ENCODE results near the gene MCM3AP.
"Not testable (repeated sequence)": the region's sequence is repeated elsewhere in the genome, so short reads cannot be mapped to it uniquely, and the experiment has no call there.

Gene MCM3AP

GRCh38 chr21:46254208-46254975 lies 31.0 kb downstream of the MCM3AP start:
- no peaks in the 10 kb centered on the region for H3K4me1 ChIP-seq (ENCODE audit: insufficient read depth, low read length)
- peaks cover 88% of the 10 kb centered on the region for H3K36me3 ChIP-seq (ENCODE audit: insufficient read depth, low read length)
- no peaks in the 10 kb centered on the region for H3K27me3 ChIP-seq (ENCODE audit: insufficient read depth, low read length)
- H3K4me3 ChIP-seq (ENCODE audit: low read length) = no peak overlapping the region
- no peak overlapping the region for H2AFZ ChIP-seq (ENCODE audit: low read depth, low read length)
- H3K9me3 ChIP-seq (ENCODE audit: low read length) = no peaks in the 10 kb centered on the region

GRCh38 chr21:46253610-46254124 lies 31.7 kb downstream of the MCM3AP start:
- Histone ChIP-seq H3K4me1 (ENCODE audit: insufficient read depth, low read length) (no peaks in the 10 kb centered on the region), H2AFZ (ENCODE audit: low read depth, low read length) (no peak overlapping the region), H3K36me3 (ENCODE audit: insufficient read depth, low read length) (peaks cover 86% of the 10 kb centered on the region), H3K4me3 (ENCODE audit: low read length) (no peak overlapping the region), H3K27me3 (ENCODE audit: insufficient read depth, low read length) (no peaks in the 10 kb centered on the region), H3K9me3 (ENCODE audit: low read length) (no peaks in the 10 kb centered on the region)

DNA sequence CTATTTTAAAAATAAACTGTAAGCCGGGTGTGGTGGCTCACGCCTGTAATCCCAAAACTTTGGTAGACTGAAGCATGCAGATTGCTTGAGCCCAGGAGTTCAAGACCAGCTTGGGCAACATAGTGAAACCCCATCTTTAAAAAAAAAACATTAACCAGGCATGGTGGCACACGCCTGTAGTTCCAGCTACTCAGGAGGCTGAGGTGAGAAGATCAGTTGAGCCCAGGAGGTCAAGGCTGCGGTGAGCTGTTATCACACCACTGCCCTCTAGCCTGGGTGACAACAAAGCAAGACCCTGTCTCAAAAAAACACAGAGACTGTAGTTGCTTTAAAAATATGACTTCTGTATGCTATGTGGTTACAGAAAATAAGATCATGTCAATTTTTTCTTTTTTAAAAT lies 32.6 kb downstream of the MCM3AP start:
- Histone ChIP-seq H3K36me3 (ENCODE audit: insufficient read depth, low read length) (peaks cover 84% of the 10 kb centered on the region), H3K4me3 (ENCODE audit: low read length) (no peak overlapping the region), H3K27me3 (ENCODE audit: insufficient read depth, low read length) (no peaks in the 10 kb centered on the region), H3K4me1 (ENCODE audit: insufficient read depth, low read length) (no peaks in the 10 kb centered on the region), H2AFZ (ENCODE audit: low read depth, low read length) (no peak overlapping the region), H3K9me3 (ENCODE audit: low read length) (no peaks in the 10 kb centered on the region)

DNA sequence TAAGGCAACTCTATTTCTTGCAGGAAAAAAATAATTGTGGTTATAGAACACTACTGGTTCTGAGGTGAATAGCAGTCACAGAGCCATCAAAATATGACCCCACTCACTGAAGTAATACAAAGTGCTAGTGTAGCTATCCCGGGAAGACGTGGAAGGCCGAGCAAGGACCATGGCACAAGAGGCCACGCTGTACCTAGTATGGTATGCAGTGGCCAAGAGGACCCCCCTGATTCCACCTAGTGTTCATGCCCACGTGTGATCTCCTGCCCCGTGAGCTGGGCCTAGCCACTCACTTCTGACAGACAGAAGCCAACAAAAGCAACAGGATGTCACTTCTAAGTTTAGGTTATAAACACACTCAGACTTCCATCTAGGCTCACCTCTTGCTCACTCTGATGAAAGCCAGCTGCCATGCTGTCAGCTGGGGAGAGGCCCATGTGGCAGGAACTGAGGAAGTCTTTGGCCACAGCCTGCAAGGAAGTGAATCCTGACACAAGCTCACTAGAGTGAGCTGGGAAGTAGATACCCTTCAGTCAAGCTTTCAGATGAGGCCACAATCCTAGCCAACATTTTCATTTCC lies 35.2 kb downstream of the MCM3AP start:
- no peaks in the 10 kb centered on the region for H3K4me1 ChIP-seq (ENCODE audit: insufficient read depth, low read length)
- H3K27me3 ChIP-seq (ENCODE audit: insufficient read depth, low read length) = no peaks in the 10 kb centered on the region
- no peak overlapping the region for H3K4me3 ChIP-seq (ENCODE audit: low read length)
- H3K36me3 ChIP-seq (ENCODE audit: insufficient read depth, low read length) = peaks cover 82% of the 10 kb centered on the region
- no peak overlapping the region for H2AFZ ChIP-seq (ENCODE audit: low read depth, low read length)
- no peaks in the 10 kb centered on the region for H3K9me3 ChIP-seq (ENCODE audit: low read length)

GRCh38 chr21:46248827-46249226 lies 36.6 kb downstream of the MCM3AP start:
- Histone ChIP-seq H2AFZ (ENCODE audit: low read depth, low read length) (no peak overlapping the region), H3K4me3 (ENCODE audit: low read length) (no peak overlapping the region), H3K9me3 (ENCODE audit: low read length) (no peaks in the 10 kb centered on the region), H3K36me3 (ENCODE audit: insufficient read depth, low read length) (peaks cover 83% of the 10 kb centered on the region), H3K4me1 (ENCODE audit: insufficient read depth, low read length) (no peaks in the 10 kb centered on the region), H3K27me3 (ENCODE audit: insufficient read depth, low read length) (no peaks in the 10 kb centered on the region)

GRCh38 chr21:46248422-46248782 lies 37.0 kb downstream of the MCM3AP start:
- H3K4me3 ChIP-seq (ENCODE audit: low read length) = no peak overlapping the region
- H3K27me3 ChIP-seq (ENCODE audit: insufficient read depth, low read length) = no peaks in the 10 kb centered on the region
- H3K36me3 ChIP-seq (ENCODE audit: insufficient read depth, low read length) = peaks cover 83% of the 10 kb centered on the region
- no peaks in the 10 kb centered on the region for H3K4me1 ChIP-seq (ENCODE audit: insufficient read depth, low read length)
- H2AFZ ChIP-seq (ENCODE audit: low read depth, low read length) = no peak overlapping the region
- H3K9me3 ChIP-seq (ENCODE audit: low read length) = no peaks in the 10 kb centered on the region

- Histone ChIP-seq H3K9me3 (ENCODE audit: low read length) (no peaks in the 10 kb centered on the region), H3K36me3 (ENCODE audit: insufficient read depth, low read length) (peaks cover 83% of the 10 kb centered on the region), H3K27me3 (ENCODE audit: insufficient read depth, low read length) (no peaks in the 10 kb centered on the region), H3K4me3 (ENCODE audit: low read length) (no peak overlapping the region), H2AFZ (ENCODE audit: low read depth, low read length) (no peak overlapping the region), H3K4me1 (ENCODE audit: insufficient read depth, low read length) (no peaks in the 10 kb centered on the region)
Measured at GRCh38 chr21:46247699-46248421, 37.6 kb downstream of the MCM3AP start.

DNA sequence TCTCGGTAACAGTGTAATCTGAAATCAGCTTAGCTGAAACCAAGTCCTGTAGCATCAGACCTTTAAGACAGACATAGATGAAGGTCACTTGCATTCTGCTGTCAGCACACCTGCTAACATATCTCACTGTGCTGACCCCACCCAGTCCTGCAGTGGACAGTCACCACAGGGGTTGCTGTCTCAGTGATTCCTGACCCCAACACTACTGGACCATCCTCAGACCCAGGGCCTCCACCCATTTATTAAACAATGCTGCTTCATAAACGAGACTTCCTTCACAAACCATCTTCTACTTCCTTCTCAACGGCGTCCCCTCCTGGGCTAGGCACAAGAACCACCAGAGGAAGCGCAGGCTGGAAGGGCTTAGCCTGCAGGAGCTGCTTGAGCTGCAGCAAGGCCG lies 39.1 kb downstream of the MCM3AP start:
- no peaks in the 10 kb centered on the region for H3K4me1 ChIP-seq (ENCODE audit: insufficient read depth, low read length)
- no peak overlapping the region for H2AFZ ChIP-seq (ENCODE audit: low read depth, low read length)
- peaks cover 87% of the 10 kb centered on the region for H3K36me3 ChIP-seq (ENCODE audit: insufficient read depth, low read length)
- H3K9me3 ChIP-seq (ENCODE audit: low read length) = no peaks in the 10 kb centered on the region
- H3K27me3 ChIP-seq (ENCODE audit: insufficient read depth, low read length) = no peaks in the 10 kb centered on the region
- no peak overlapping the region for H3K4me3 ChIP-seq (ENCODE audit: low read length)

DNA sequence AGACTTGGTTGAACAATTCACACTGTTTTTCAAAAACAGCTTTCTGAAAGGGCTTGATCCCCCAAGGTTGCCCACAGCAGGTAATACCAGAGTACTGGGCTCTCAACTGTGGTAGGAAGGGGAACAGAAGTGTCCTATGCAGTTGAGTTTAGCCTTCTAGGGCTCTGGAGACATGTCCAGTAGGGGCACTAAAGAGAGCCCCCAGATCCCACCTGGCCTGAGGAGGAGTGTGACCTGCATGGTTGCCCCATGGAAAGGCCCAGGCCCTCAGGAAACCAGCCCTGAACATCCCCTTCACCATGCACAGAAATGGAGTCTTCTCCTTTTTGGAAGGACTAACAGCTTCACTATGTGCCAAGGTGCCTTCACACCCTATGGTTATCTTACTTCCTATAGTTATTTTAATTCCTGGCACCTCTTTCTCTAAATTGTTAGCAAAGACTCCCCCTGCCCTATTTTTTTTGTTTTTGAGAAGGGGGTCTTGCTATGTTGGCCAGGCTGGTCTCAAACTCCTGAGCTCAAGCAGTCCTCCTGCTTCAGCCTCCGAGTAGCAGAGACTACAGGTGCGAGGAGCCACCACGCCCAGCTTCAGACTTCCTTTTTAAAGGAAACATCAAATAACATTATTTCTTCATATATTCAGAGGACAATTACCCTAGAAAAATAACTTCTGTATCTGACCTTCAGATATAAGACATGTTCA lies 40.0 kb downstream of the MCM3AP start:
- no peaks in the 10 kb centered on the region for H3K27me3 ChIP-seq (ENCODE audit: insufficient read depth, low read length)

DNA sequence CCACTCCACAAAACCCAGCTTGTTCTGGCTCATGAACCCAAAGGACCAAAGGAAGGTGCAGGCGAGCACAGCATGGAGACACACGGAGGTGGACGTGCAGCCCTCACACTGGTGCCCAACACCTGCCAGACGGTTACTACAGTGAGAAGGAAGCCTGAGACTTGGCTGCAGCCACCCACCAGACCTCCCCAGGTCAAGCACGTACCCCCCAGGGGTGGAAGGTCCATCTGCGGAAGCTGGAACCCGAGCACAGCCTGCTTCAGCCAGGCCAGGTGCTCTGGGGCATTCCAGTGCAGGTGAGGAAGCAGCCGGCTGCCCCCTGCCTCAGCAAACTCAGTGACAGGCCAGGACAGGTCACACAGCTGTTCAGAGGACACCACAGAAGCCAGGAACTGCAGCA lies 40.8 kb downstream of the MCM3AP start:
- no peak overlapping the region for H2AFZ ChIP-seq (ENCODE audit: low read depth, low read length)
- H3K4me1 ChIP-seq (ENCODE audit: insufficient read depth, low read length) = no peaks in the 10 kb centered on the region
- H3K27me3 ChIP-seq (ENCODE audit: insufficient read depth, low read length) = no peaks in the 10 kb centered on the region
- H3K36me3 ChIP-seq (ENCODE audit: insufficient read depth, low read length) = peaks cover 88% of the 10 kb centered on the region
- no peaks in the 10 kb centered on the region for H3K9me3 ChIP-seq (ENCODE audit: low read length)
- H3K4me3 ChIP-seq (ENCODE audit: low read length) = no peak overlapping the region

More for the DNA sequence above, 40.0 kb downstream of the MCM3AP start:
- no peaks in the 10 kb centered on the region for H3K4me1 ChIP-seq (ENCODE audit: insufficient read depth, low read length)
- peaks cover 87% of the 10 kb centered on the region for H3K36me3 ChIP-seq (ENCODE audit: insufficient read depth, low read length)
- H3K4me3 ChIP-seq (ENCODE audit: low read length) = no peak overlapping the region
- H3K9me3 ChIP-seq (ENCODE audit: low read length) = no peaks in the 10 kb centered on the region
- H2AFZ ChIP-seq (ENCODE audit: low read depth, low read length) = no peak overlapping the region

GRCh38 chr21:46243960-46244361 lies 41.5 kb downstream of the MCM3AP start:
- peaks cover 92% of the 10 kb centered on the region for H3K36me3 ChIP-seq (ENCODE audit: insufficient read depth, low read length)
- H3K4me1 ChIP-seq (ENCODE audit: insufficient read depth, low read length) = no peaks in the 10 kb centered on the region
- H3K9me3 ChIP-seq (ENCODE audit: low read length) = no peaks in the 10 kb centered on the region
- H3K27me3 ChIP-seq (ENCODE audit: insufficient read depth, low read length) = no peaks in the 10 kb centered on the region
- H2AFZ ChIP-seq (ENCODE audit: low read depth, low read length) = no peak overlapping the region
- H3K4me3 ChIP-seq (ENCODE audit: low read length) = no peak overlapping the region

GRCh38 chr21:46243325-46243724 lies 42.1 kb downstream of the MCM3AP start:
- Histone ChIP-seq H2AFZ (ENCODE audit: low read depth, low read length) (no peak overlapping the region), H3K27me3 (ENCODE audit: insufficient read depth, low read length) (no peaks in the 10 kb centered on the region), H3K4me1 (ENCODE audit: insufficient read depth, low read length) (no peaks in the 10 kb centered on the region), H3K4me3 (ENCODE audit: low read length) (no peak overlapping the region), H3K36me3 (ENCODE audit: insufficient read depth, low read length) (peaks cover 93% of the 10 kb centered on the region), H3K9me3 (ENCODE audit: low read length) (no peaks in the 10 kb centered on the region)

- not testable (repeated sequence) for H2AFZ ChIP-seq (ENCODE audit: low read depth, low read length); H3K27me3 ChIP-seq (ENCODE audit: insufficient read depth, low read length); H3K4me3 ChIP-seq (ENCODE audit: low read length); H3K9me3 ChIP-seq (ENCODE audit: low read length); H3K4me1 ChIP-seq (ENCODE audit: insufficient read depth, low read length)
- H3K36me3 ChIP-seq (ENCODE audit: insufficient read depth, low read length) = peaks cover 89% of the 10 kb centered on the region
Measured at GRCh38 chr21:46241577-46241976, 43.8 kb downstream of the MCM3AP start.
